COLO668 (cell line): Measurements from ENCODE around the gene LSM4.
"Not testable (repeated sequence)": the region's sequence is repeated elsewhere in the genome, so short reads cannot be mapped to it uniquely, and the experiment has no call there.

Source experiments
- DNase-seq: peaks from one replicate; lab custom pipeline; 2025; ENCODE audit not compliant: unreplicated experiment; lab: John Stamatoyannopoulos, UW

The LSM4 gene

DNA sequence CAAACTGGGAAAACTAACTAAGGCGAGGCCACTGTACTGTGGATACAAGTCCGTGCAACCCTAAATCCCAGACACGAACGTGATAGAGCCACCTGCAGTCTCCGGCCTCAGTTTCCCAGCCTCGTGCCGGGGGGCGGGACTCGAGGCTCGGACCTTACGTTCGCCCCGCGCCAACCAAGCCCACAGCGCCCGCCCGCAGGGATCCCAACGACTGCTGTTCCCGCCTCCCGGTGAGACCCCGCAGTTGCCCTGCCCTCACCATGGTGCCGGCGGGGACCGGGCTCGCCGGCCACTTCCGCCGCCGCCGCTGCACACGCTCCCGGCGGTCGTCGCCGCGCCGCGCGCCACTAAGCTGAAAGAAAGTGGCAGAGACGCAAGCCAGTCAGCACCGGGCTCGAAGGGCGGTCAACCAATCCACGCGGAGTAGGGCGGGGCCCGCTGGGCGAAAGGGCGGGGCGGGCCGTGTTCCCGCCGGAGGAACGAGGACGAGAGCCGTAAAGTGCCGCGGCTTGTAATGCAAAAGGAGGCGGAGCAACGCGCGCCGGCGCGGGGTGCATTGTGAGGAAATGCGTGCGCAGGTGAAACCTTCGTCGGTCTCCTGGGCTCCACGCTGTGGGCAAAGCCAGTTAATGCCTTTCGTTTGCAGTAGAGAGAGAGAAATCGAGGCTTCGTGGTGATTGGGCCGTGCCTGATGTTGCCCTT, at the start of gene LSM4:
LSM4 (minus strand) TSS at position 318 of the 702 bp plus-strand sequence; CDS start at position 262, 56 bp downstream.
- DNase-seq, result peak; percentile 99

DNA sequence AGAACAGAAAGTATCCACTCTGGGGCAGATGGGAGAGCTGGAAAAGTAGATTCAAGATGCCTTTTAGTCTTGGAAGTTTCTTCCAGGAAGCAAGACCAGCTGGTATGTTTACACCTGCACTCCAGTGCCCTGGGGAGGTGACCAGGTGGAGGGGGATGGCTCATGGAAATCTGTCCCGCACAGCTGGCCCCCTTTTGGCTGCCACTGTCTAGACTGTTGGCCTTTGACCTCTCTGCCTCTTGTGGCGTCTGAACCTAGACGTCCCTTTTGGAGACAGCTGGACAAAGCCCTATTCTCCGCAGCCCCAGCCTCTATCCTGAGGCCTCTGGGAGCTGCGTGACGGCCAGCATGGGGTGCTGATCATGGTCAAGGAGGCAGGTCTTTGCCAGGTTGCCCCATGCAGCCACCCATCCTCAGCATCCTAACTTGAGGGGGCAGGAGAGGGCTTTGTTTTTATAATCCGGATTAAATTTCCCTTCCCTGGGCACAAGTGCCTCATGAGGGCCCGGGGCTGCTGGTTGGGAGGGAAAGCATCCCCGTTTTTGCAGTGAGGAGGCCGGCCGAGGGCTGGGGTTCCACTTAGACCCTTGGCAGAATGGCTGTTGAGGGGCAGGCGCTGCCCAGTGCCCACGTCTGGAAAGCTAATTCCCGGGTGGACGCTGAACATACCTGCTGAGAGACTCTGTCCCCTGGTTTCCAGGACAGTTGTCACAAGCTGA, 45.8 kb upstream of the LSM4 start:
- no peak for DNase-seq

DNA sequence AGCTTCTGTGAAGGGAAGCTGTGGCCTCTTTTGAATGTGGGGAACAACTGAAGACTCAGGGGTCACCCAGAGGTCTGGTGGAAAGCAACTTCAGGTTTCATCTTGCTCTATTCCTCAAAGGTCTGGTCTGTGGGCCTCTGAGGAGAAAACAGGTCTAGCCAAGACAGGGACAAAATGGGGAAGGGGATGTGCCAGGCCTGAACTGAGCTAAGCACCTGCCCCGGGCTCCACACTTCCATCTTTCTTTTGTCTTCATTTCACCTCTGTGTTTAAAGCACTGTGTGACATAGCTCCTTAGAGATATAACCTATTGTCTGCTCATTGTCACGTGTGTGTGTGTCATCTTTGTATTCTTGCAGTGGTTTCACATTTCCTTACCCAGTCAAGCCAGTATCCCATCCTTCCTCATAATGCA, 43.2 kb upstream of the LSM4 start:
- no peak for DNase-seq

DNA sequence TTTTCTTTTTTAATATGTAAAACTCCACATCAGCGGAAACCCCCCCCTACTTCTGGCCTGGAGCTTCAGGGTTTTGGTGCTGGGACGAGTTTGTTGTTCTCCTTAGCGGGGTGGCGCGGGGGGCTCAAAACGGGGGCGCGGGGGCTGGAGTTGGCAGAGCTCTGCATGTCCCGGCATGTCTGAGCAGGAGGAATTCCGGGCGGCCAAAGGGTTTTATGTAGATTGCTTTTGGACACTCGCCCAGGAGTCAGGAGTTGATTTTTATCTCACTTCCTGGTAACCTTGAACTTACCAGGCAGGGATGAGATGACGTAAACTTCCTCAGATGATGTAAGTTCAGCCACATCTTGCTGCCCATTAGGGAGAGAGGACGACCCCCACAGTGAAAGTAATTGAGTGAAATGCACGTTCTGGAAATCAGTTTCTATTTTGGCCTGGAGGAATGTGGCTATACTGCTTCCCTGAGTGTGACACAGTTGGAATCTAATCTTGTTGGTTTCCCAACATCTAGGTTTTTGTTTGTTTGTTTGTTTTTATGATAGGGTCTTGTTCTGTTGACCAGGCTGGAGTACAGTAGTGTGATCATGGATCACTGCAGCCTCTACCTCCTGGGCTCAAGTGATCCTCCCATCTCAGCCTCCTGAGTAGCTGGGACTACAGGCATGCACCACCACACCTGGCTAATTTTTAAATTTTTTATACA, 42.1 kb upstream of the LSM4 start:
- DNase-seq, result peak; percentile 55

DNA sequence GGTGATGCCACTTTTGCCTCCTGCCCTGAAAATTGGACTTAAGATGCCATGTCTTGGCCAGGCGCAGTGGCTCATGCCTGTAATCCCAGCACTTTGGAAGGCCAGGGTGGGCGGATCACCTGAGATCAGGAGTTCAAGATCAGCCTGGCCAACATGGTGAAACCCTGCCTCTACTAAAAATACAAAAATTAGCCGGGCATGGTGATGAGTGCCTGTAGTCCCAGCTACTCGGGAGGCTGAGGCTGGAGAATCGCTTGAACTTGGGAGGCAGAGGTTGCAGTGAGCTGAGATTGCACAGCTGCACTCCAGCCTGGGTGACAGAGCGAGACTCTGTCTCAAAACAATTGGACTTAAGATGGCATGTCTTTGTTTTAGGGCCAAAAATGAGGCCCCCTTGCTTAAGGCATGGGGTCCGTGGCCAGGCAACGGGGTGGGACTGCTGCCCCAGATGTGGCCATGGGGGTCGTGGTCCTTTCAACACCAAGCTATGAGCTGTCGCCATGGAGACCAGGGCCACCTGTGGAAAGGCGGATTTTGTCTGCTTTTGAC, 41.5 kb upstream of the LSM4 start:
- DNase-seq, result not testable (repeated sequence)

DNA sequence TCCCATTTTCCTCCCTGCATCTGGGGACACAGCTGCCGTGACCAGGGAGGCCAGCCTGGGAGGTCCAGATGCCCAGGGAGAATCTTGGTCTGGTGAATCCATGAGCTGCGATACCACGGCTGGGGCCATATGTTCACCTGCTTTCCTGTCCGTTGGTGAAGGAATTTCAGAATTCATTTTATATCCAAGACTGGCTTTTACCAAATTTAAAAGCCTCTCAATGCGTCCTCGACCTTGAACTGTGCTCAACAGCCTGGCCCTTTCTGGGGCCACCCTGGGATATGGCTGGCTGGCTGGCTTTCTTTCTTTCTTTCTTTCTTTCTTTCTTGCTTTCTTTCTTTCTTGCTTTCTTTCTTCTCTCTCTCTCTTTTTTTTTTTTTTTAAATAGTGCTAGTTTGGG, 40.9 kb upstream of the LSM4 start:
- DNase-seq, result no peak

DNA sequence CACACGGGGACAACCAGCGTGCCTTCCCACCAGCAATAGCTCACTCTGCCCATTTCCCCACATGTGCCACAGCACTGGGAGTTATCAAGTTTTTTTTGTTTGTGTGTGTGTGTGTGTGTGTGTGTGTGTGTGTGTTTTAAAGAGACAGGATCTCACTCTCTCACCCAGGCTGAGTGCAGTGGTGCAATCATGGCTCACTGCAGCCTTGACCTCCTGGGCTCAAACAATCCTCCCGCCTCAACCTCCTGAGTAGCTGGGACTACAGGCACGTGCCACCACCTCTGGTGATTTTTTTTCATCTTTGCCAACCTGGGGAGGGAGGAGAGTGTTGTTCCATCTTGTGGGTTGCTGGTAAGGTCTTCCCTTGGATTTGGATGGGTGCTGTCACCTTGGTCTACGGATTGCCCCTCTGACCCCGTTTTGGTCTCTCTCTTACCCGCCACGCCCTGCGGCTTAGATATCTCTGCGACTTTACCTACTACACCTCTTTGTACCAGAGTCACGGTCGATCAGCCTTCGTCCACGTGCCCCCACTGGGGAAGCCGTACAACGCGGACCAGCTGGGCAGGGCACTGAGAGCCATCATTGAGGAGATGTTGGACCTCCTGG, 40.2 kb upstream of the LSM4 start:
- no peak for DNase-seq

DNA sequence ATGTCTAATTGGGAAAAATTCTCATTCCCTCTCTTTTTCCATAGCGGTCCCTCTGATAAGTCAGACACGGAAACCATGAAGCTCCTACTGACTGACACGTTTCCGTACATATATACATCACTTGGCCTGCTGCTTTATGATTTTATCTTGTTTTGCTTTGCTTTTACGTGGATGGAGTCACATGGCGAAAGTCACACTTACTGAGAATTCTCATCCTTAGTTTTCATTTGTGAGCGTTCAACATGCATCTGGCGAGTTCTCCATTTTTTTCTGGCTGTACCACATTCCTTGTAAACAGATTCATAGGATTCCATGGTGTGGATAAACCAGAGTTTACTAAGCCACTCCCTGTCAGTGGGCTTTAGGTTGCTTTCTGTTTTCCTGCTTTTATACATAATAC, 38.8 kb upstream of the LSM4 start:
- DNase-seq, result no peak

DNA sequence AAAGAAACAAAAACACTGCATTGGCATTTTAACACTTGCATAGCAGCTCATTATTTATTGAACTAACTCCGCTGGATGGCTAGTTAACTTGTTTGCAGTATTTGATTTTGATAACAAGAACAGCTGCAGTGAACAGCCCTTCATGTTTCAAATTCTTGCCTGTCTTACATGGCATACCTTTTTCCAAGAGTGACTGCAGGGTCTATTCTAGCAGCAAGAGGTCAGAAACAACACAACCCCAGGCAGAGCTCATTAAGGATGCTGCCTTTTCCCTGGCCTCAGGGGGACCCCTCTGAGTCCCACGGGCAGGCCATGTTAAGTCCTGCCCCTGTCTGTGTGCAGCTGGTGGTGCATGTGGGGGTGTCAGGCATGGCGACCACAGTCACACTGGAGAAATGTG, 34.2 kb upstream of the LSM4 start:
- no peak for DNase-seq

DNA sequence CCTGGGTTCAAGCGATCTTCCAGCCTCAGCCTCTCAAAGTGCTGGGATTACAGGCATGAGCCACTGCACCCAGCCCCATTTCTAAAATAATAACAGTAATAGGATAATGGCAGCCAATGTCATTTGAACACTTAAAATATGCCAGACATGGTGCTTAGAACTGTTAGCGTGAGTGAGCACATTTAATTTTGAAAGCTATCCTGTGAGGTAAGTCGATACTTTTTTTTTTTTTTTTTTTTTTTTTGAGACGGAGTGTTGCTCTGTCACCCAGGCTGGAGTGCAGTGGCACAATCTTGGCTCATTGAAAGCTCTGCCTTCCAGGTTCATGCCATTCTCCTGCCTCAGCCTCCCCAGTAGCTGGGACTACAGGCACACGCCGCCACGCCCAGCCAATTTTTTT, 31.9 kb upstream of the LSM4 start:
- DNase-seq, result not testable (repeated sequence)

DNA sequence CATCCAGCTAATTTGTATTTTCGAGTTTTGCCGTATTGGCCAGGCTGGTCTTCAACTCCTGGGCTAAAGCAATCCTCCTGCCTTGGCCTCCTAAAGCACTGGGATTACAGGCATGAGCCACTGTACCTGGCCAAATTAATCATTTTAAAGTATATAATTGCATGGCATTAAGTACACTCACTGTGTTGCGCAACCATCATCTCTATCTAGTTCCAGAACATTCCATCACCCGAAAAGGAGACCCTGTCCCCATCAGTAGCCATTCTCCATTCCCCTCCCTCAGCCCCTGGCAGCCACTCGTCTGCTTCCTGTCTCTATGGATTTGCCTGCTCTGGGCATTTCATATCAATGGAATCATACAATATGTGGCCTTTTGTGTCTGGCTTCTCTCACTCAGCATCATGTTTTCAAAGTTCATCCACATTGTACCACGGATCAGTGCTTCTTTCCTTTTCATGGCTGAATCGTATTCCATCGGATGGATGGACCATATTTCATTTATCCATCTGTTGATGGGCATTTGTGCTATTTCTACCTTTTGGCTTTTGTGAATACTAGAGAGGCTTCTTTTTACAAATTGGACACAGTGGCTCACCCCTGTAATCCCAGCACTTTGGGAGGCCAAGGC, 30.6 kb upstream of the LSM4 start:
- DNase-seq, result no peak

DNA sequence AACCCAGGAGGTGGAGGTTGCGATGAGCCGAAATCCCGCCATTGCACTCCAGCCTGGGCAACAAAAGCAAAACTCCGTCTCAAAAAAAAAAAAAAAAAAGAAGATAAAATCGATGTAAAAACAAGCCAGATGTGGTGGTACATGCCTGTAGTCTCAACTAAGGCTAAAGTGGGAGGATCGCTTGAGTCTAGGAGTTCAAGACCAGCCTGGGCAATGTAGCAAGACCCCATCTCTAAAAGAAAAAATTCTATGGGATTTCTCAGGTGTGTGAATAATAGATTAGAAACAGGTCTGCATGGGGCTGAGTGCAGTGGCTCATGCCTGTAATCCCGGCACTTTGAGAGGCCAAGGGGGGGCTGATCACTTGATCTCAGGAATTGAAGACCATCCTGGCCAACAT, 28.7 kb upstream of the LSM4 start:
- no peak for DNase-seq

DNA sequence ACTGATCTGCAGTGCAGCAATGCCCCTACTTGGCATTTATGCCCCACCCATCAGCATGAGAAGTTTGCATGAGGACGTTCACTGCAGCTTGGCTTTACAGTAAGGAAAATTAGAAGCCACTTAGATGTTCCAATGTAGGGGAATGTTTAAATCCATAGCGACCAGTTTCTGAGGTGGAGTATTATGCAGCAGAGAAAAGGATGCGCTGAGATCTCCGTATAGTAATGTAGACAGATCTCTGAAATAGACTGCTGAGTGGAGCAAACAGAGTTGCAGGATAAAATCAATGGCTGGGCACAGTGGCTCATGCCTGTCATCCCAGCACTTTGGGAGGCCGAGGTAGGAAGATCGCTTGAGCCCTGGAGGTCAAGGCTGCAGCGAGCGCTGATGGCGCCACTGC, 27.6 kb upstream of the LSM4 start:
- no peak for DNase-seq

DNA sequence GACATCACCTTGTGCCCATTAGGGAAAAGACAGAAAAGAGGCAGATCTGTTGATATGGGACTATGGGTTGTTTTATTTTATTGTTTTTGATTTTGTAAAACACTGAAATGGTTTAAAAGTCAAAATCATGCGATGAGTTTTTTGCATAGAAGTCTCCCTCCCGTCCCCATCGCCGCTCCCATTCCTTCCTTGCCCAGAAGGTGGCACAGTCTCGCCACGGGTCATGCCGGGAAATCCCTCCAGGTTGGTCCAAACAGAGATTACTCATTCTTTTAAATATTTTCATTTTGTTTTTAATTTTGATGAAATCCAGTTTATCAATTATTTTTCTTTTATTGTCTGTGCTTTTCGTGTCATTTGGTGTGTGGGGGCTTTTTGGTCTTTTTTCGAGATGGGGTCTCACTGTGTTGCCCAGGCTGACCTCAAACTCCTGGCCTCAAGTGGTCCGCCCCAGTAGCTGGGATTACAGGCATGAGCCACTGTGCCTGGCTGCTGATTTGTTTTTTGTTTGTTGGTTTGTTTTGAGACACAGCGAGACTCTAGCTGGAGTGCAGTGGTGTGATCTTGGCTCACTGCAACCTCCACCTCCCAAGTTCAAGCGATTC, 26.8 kb upstream of the LSM4 start:
- peak; percentile 49 for DNase-seq

DNA sequence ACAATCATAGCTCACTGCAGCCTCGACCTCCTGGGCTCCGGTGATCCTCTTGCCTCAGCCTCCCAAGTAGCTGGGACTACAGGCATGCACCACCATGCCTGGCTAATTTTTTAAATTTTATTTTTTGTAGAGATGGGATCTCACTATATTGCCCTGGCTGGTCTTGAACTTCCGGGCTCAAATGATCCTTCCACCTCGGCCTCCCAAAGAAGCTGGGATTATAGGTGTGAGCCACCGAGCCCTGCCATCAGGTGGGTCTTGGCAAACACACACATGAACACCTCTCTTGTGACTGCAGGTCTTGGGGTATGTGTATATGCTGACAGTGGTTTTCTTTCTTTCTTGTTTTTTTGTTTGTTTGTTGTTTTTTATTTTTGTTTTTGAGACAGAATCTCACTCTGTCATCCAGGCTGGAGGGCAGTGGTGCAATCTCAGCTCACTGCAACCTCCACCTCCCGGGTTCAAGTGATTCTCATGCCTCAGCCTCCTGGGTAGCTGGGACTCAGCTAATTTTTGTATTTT, 26.0 kb upstream of the LSM4 start:
- not testable (repeated sequence) for DNase-seq

DNA sequence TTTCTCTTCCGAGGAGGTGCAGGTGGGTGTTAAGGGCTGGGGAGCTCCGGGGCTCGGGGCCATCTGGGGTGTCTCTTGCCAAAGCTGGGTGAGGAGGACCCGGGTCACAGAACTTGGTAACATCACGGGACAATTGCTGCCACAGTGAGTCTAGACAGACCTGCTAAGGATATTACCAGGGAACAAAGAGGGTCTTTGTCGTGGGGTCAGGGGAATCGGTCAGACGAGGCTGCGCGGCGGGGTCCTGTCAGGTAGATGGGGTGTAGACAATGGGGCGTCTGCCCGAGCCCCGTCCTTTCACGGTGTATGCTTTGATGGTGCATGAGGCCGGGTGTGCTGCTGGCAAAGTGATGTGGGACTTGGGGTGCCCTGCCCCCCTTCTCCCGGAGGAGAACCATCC, 25.3 kb upstream of the LSM4 start:
- no peak for DNase-seq

DNA sequence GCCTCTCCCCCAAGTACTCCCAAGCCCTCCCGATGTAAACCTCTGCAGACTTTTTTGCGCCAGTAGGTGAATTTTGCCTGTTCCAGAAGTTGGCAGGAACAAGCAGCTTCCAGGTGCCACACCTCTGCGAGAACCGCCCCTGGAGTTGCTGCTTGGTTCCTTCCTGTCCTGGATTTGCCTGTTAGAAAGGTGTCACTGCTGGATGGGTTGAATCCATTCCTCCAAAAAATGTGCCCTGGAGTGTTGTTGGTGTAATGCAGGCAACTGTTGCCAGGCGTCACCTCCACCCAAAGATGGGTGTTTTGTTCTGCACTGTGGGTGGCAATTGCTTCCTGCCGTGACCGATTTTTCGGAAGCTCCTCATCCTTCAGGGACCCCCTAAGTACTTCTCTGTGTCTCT, 23.2 kb upstream of the LSM4 start:
- no peak for DNase-seq

DNA sequence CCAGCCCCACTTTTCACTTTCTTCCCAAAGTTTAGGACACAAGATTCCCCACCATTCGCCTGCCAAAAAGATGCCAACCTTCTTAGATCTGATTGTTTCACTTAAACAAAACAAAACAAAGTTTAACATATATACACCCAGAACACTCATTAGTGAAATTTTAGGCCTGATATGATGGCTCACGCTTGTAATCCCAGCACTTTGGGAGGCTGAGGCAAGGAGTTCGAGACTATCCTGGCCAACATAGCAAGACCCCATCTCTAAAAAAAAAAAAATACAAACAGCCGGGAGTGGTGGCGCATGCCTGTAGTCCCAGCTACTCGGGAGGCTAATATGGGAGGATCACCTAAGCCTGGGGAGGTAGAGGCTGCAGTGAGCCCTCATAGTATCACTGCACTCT, 22.4 kb upstream of the LSM4 start:
- DNase-seq, result no peak

DNA sequence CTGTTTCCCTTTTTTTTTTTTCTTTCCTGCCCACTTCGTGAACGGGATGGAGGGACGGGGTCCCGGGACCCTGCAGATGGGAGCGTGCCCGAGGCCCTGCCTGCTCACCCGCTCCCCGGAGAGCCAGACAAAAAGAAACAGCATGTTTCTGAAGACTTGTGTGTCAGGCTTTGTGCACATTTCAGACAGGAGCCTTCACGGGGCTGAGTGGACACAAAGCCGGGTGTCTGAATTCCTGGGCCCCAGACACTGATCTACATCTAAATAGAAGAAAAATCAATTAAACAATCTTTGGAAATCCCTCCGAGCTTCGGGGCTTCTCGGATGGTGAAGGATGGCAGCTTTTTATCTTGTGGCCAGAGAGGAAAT, 21.7 kb upstream of the LSM4 start:
- DNase-seq, result no peak

DNA sequence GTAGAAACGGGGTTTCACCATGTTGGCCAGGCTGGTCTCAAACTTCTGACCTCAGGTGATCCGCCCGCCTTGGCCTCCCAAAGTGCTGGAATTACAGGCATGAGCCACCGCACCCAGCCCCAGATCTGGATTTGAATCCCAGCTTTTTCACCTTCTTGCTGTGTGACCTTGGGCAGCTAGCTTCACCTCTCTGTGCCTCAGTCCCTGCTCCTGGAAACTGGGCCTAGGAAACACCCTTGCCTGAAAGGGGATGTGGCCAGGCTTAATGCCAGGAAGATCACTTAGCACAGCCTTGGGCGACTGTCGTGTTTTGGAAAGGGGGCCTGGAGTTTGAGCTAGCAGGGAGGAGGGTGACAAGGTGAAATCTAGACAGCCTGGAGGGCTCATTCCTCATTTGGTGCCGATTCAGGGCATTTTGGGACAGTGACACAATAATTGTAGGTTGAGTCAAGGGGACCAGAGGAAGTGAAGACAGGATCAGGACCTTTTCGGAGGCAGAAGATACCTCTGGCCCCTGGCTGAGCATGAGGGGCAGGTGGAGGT, 19.3 kb upstream of the LSM4 start:
- DNase-seq, result peak; percentile 25
